Glomerular visceral epithelial cell (primary cell): ENCODE results near the gene CRK.
A peak's percentile ranks its signal among the peaks of the same experiment; 100 is the strongest.
"Not testable (repeated sequence)": the region's sequence is repeated elsewhere in the genome, so short reads cannot be mapped to it uniquely, and the experiment has no call there.

Source experiments
- DNase-seq: peaks from one replicate; pipeline ENCODE4 v3.0.0-alpha.2; 2016; ENCODE audit errors: extremely low spot score

The CRK gene

DNA sequence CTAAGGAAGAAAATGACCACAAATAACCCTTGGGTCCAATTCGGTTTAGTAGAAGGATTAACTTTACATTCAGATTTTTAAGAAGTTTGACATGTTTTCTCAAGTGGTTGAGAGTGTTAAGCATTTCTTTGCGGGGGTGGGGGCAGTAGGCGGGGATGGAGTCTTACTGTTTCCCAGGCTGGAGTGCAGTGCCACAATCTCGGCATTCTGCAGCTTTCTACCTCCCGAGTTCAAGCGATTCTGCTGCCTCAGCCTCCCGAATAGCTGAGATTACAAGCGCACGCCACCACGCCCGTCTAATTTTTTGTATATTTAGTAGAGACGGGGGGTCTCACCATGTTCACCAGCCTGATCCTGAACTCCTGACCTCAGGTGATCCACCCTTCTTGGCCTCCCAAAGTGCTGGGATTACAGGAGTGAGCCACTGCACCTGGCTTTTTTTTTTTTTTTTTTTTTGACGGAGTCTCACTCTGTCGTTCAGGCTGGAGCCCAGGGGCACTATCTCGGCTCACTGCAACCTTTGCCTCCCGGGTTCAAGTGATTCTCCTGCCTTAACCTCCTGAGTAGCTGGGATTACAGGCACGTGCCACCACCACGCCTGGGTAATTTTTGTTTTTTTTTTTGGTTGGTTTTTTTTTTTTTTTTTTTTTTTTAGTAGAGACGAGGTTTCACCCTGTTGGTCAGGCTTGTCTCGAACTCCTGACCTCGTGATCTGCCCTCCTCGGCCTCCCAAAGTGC is 68.4 kb downstream of the CRK start:
- not testable (repeated sequence) for DNase-seq

DNA sequence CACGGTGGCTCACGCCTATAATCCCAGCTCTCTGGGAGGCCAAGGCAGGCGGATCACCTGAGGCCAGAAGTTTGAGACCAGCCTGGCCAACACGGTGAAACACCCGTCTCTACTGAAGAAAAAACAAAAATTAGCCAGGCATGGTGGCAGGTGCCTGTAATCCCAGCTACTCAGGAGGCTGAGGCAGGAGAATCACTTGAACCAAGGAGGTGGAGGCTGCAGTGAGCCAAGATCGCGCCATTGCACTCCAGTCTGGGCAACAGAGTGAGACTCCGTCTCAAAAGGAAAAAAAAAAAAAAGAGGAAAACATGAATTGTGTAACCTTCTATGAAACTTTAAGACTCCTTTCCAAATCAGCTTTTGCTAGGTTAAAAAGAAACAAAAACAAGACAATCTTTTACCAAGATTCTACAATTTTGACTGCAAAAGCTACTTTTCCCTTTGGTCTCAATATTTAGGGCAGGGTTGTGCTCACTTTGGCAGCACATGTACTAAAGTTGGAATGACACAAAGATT is 69.3 kb downstream of the CRK start:
- not testable (repeated sequence) for DNase-seq

DNA sequence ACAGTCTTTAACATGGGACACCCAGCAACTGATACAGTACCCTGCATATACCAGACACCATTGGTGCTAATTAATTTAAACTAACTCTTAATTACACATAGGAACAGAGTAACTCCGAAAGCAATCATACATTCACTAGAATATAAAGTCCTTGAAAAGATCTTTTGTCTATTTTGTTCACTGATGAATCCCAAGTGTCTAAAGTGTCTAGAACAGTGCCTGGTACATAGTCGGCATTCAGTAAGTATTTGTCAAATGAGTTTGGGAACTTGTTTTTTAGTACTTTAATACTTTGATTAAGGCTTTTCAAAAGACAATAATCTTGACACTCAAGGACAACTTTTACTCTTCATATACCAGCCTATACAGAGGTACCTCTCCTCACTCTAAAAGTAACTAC is 69.8 kb downstream of the CRK start:
- no peak for DNase-seq

DNA sequence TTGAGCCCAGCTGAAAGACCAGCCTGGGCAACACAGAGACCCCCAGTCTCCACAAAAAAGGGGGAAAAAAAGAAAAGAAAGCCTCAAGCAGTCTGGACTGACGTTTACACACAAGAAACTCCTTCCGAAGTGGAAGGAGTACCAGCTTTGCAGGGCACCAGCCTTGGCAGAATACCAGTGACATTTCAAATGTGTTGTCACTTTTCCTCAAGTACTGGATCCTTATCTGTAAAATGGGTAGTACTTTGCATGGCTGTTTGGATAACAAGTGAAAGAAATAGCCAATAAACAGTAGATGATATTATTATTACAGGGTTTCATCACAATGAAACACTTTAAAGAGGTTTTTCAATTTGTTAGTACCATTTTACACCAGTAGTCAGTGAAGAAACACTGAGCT is 70.2 kb downstream of the CRK start:
- no peak for DNase-seq

DNA sequence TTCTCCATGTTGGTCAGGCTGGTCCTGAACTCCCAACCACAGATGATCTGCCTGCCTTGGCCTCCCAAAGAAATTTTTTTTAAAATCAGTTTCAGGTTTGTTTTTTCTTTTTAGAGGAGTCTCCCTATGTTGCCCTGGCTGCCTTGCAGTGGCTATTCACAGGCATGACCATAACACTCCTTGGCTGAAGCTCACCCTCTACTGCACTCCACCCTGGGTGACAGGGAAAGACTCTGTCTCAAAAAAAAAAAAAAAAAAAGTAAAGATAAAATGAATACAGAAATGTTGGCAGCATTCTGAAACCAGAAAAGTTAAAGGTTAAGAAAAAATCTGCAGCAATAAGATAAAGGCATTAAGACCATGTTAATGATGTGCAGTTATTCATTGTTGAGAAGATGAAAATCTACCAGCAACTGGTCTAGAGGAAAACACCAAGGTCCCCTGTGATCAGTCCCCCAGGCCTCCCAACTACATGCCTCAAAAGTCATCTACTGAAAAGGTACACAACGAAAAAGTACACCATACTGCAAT is 71.1 kb downstream of the CRK start:
- DNase-seq, result no peak

DNA sequence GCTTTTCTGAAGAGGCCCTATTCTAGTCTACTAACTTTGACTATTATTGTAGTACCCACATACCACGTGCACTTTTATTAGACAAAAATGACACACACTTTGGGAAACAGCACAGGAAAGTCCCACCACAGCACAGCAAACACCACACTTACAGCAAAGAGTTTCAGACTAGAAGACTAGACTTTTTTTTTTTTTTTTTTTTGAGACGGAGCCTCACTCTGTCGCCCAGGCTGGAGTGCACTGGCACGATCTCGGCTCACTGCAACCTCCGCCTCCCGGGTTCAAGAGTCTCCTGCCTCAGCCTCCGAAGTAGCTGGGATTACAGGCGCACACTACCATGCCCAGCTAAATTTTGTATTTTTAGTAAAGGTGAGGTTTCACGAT is 76.1 kb downstream of the CRK start:
- no peak for DNase-seq

DNA sequence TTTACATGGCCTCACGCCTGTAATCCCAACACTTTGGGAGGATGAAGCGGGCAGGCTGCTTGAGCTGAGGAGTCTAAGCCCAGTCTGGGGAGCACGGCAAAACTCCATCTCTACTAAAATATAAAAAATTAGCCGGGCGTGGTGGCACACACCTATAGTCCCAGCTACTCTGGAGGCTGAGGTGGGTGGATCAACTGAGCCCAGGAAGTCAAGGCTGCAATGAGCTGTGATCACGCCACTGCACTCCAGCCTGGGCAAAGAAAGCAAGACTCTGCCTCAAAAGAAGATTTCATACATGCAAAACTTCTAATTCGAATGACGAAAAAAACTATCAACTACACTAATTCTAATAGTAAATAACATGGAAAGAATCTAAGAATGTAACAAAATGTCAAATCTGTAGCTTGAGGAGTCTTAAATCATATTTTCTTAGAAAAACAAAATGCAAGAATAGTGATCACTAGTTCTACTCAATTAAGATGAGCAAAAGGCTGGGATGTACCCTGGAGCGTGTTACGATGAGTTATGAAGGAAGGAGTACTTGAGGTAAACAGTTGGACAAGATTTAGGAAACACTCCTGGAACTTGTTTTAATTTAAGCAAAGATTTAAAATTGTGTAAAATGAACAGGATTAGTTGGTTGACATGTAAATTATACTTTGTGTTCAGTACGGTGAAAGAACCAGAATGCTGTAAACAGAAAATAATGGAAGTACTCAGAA is 76.7 kb downstream of the CRK start:
- DNase-seq, result no peak

DNA sequence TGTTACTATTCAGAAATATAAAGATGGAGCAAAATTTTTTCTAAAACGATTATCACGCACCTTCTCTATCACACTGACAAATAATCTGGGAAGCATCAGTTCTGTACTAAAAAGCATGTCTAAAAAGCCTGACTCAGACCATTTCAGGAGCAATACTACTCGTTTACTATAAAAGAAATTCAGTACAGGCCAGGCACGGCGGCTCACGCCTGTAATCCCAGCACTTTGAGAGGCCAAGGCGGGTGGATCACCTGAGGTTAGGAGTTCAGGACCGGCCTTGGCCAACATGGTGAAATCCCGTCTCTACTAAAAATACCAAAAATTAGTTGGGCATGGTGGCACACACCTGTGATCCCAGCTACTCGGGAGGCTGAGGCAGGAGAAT is 77.6 kb downstream of the CRK start:
- not testable (repeated sequence) for DNase-seq

DNA sequence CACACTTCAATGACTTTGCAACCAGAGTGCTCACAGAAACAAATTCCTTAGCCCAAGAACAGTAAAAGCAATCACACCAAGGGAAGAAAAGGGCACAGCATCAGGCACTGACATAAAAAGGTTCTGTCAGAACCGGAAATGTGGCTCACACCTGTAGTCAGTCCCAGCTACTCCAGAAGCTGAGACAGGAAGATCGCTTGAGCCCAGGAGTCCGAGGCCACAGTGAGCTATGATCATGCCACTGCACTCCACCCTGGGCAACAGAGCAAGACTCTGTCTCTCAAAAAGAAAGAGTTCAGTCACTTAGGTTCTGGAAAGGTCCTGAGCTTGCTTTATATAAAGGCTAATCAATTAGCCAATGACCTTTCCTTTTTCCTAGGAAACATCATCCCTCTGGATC is 78.7 kb downstream of the CRK start:
- DNase-seq, result no peak

DNA sequence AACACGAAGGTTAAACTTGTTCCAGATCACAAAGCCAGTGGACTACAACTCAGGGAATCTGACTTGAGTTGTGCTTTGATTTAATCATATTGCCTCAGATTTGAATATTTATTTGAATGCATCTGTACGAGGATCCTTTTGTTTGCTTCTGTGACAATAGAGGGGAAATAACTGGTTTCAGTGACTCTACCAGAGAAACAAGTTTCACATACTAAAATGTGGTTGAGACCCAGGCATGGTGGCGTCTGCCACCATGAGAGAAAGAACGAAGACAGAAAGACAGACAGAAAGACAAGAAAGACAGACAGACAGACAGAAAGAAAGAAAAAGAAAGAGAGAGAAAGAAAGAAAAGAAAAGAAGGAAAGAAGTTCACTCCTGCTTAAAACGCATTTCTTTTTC is 80.0 kb downstream of the CRK start:
- no peak for DNase-seq

DNA sequence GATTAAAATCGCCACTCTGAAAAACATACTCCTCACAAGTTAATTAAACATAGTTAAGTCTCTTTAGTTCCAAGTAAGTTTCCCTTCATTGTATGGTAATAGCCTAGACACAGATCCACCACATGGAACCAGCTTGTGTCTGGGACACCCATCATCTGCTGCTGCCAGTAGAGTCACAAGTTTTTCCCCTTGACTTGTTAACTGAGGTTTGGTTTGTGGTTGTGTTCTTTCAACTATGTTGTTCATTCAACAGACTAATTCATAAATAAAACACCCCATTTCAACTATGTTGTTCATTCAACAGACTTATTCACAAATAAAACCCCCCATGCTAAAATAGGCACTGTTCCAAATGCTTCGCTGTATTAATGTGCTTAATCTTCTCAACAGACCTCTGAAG is 80.4 kb downstream of the CRK start:
- DNase-seq, result no peak

DNA sequence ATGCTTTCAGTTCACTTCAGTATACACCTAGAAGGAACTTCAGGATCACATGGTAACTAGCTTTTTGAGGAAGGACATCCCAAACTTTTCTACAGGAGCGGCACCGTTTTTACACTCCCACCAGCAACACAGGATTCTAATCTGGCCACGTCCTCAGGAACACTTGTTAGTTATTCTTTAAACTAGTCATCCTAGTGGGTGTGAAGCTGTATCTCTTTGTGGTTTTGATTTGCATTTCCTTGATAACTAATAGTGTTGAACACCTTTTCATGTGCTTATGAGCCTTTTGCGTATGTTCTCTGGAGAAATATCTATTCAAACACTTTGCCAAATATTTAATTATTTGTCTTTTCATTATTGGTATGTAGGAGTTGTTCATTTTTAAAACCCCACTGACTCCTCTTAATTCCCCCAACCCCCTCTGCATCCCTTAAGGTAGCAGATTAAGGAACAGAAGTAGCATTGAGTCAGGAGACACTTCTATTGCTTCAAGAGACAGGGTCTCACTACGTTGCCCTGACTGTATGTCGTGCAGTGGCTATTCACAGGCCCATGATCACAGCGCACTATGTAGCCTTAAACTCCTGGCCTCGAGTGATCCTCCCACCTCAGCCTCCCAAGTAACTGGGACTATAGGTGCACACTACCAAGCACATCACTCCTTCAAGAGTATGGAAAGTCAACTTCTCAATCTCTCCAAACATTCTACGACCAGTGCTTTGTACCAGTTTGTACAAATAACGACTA is 81.4 kb downstream of the CRK start:
- peak; percentile 30 for DNase-seq

DNA sequence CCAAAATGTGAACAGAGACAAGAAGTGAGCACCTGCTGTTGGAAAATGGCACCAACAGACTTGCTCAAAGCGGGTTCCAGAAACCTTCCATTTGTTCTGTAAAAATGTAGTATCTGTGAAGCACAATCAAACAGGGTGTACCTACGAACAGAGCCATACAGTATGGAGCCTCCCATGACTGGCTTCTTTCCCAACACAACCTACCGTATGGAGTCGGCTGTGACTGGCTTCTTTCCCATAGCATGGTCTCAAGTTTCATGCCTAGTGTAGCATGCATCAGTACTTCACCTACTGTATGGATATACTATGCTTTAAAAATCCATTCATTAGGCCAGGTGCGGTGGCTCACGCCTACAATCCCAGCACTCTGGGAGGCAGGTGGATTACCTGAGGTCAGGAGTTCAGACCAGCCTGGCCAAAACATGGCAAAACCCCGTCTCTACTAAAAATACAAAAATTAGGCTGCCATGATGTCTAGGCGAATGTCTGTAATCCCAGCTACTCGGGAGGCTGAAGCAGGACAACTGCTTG is 82.3 kb downstream of the CRK start:
- DNase-seq, result no peak

DNA sequence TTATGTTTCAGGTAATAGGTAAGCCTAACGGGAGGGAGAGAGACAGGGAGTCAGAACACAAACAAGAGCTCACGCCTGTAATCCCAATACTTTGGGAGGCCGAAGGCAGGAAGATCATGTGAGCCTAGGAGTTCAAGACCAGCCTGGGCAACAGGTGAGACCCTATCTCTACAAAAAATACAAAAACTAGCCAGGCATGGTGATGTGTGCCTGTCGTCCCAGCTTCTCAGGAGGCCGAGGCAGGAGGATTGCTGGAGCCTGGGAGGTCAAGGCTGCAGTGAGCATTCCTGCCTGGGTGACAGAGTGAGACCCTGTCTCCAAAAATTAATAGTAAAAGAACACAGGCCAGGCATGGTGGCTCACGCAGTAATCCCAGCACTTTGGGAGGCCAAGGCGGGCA is 83.4 kb downstream of the CRK start:
- DNase-seq, result no peak

DNA sequence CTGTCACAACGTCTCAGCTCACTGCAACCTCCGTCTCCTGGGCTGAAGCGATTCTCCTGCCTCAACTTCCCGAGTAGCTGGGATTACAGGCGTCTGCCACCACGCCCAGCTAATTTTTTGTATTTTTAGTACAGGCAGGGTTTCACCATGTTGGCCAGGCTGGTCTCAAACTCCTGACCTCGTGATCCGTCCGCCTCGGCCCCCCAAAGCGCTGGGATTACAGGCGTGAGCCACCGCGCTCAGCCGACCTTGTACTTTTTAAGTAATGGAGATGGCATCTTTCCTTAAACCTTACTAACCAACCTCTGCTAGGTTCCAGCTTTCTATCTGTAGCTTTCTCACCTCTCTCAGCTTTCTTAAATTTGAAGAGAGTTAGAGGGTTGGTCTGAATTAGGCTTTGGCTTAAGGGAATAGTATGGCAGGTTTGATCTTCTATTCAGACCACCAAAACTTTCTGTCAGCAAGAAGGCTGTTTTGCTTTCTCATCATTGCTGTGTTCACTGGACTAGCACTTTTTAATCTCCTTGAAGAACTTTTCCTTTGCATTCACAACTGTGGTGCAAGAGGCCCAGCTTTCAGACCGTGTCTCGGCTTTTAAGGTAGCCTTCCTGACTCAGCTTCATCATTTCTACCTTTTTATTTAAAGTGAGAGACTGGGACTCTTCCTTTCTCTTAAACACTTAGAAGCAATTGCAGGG is 84.0 kb downstream of the CRK start:
- no peak for DNase-seq
